Smooth muscle cell (in vitro differentiated cells): Measurements from ENCODE around the gene TADA1. TPM values are rescaled to one million over a fixed set of nuclear protein-coding genes. Genes with fewer than 3 reads are reported as not detected.
A peak's percentile ranks its signal among the peaks of the same experiment; 100 is the strongest.

Experiments
- DNase-seq: peaks from one replicate; lab custom pipeline; 2025; ENCODE audit not compliant: unreplicated experiment; lab: John Stamatoyannopoulos, UW
- H2AFZ ChIP-seq: fragments of 200-600 bp; sonication (generic); 2 replicates; pipeline ENCODE4 v1.6.0; 2016; ENCODE audit warnings: antibody characterized with exemption, low read depth, mild to moderate bottlenecking
- H3F3A ChIP-seq: fragments of 200-600 bp; sonication (generic); 2 replicates; pipeline ENCODE4 v1.6.0; 2017; ENCODE audit warnings: antibody characterized with exemption, low read depth
- H3K27ac ChIP-seq: fragments of 200-600 bp; sonication (generic); 2 replicates; pipeline ENCODE4 v1.5.1; 2016; ENCODE audit warnings: low read depth, mild to moderate bottlenecking
- H3K27me3 ChIP-seq: fragments of 200-600 bp; sonication (generic); 2 replicates; pipeline ENCODE4 v1.6.1; 2016; ENCODE audit warnings: low read depth, mild to moderate bottlenecking
- H3K36me3 ChIP-seq: fragments of 200-600 bp; sonication (generic); 2 replicates; pipeline ENCODE4 v1.5.1; 2016; ENCODE audit warnings: low read depth
- H3K4me1 ChIP-seq: fragments of 200-600 bp; sonication (generic); 2 replicates; pipeline ENCODE4 v1.5.1; 2016; ENCODE audit warnings: low read depth
- H3K4me2 ChIP-seq: fragments of 200-600 bp; sonication (generic); 2 replicates; pipeline ENCODE4 v1.6.0; 2016; ENCODE audit warnings: mild to moderate bottlenecking
- H3K4me3 ChIP-seq: fragments of 200-600 bp; sonication (generic); 2 replicates; pipeline ENCODE4 v1.5.1; 2016; ENCODE audit warnings: mild to moderate bottlenecking
- H3K79me2 ChIP-seq: fragments of 200-600 bp; sonication (generic); 2 replicates; pipeline ENCODE4 v1.6.0; 2016; ENCODE audit warnings: low read depth, mild to moderate bottlenecking
- H3K9ac ChIP-seq: fragments of 200-600 bp; sonication (generic); 2 replicates; pipeline ENCODE4 v1.6.0; 2016; ENCODE audit warnings: low read depth
- H3K9me3 ChIP-seq: fragments of 200-600 bp; sonication (generic); replicated peaks from 2 replicates; pipeline ENCODE4 v1.5.1; 2016; ENCODE audit warnings: low read depth
- H4K20me1 ChIP-seq: fragments of 200-600 bp; sonication (generic); 2 replicates; pipeline ENCODE4 v1.6.0; 2016; ENCODE audit warnings: low read depth
- WGBS: methylation state at CpG from one replicate; pipeline ENCODE4 v1.1.7; 2016; ENCODE audit warnings: low lambda C conversion rate; 5-methylcytosine and 5-hydroxymethylcytosine counted together
- polyA plus RNA-seq: library from polyadenylated mRNA; unstranded; fragments of >200 nt; fragmentation: Nextera tagmentation; extraction: Ambion mirVana; gene quantifications from 2 replicates; pipeline ENCODE4 v1.2.1, GENCODE V29; 2016
- total RNA-seq: library from RNA; depleted of rRNA; stranded (reverse); fragments of >200 nt; gene quantifications from 2 replicates; pipeline ENCODE4 v1.2.3, GENCODE V29; 2014
- TF ChIP-seq, protein P1 (sequence below): fragments of 200-600 bp; sonication (generic); IDR thresholded peaks from 2 replicates; pipeline ENCODE4 v1.5.1; 2017; ENCODE audit warnings: borderline replicate concordance, mild to moderate bottlenecking, antibody characterized with exemption; ENCODE audit not compliant: insufficient read depth, poor library complexity, severe bottlenecking

The TADA1 gene
- total and polyA plus RNA-seq, 2 experiments from 2014 or later = 12.2 to 16.3 TPM

DNA sequence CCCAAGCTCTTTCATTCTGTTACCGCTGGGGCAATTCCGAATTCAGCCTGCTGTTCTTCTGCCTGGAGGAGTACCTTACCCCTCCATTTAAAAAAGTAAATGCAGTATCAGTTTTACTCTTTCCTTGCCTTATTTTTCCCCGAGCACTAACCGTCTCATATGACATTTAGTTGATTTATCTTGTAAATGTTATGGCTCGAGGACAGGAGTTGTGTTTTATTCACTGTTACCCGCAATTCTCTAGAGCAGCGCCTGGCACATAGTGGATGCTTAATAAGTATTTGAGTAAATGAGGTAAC is 425 bp upstream of the TADA1 start:
- peaks cover 6% of the 10 kb centered on the region for H3K4me1 ChIP-seq
- WGBS = 14% methylated on average over 7 of the region's 7 CpGs
- H2AFZ ChIP-seq = peak overlapping the region; percentile 89
- peak overlapping the region; percentile 88 for H3K4me2 ChIP-seq
- H3K27me3 ChIP-seq = no peaks in the 10 kb centered on the region
- no peak for DNase-seq
- no peaks in the 10 kb centered on the region for H3K9me3 ChIP-seq
- peaks cover 31% of the 10 kb centered on the region for H3K79me2 ChIP-seq
- H3F3A ChIP-seq = no peaks in the 10 kb centered on the region
- peak overlapping the region; percentile 45 for H3K27ac ChIP-seq
- peak overlapping the region; percentile 17 for H3K9ac ChIP-seq
- no peaks in the 10 kb centered on the region for H3K36me3 ChIP-seq
- H3K4me3 ChIP-seq = peak overlapping the region; percentile 78
- TF ChIP-seq, protein P1, sequence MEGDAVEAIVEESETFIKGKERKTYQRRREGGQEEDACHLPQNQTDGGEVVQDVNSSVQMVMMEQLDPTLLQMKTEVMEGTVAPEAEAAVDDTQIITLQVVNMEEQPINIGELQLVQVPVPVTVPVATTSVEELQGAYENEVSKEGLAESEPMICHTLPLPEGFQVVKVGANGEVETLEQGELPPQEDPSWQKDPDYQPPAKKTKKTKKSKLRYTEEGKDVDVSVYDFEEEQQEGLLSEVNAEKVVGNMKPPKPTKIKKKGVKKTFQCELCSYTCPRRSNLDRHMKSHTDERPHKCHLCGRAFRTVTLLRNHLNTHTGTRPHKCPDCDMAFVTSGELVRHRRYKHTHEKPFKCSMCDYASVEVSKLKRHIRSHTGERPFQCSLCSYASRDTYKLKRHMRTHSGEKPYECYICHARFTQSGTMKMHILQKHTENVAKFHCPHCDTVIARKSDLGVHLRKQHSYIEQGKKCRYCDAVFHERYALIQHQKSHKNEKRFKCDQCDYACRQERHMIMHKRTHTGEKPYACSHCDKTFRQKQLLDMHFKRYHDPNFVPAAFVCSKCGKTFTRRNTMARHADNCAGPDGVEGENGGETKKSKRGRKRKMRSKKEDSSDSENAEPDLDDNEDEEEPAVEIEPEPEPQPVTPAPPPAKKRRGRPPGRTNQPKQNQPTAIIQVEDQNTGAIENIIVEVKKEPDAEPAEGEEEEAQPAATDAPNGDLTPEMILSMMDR = no peak
- peaks cover 20% of the 10 kb centered on the region for H4K20me1 ChIP-seq

DNA sequence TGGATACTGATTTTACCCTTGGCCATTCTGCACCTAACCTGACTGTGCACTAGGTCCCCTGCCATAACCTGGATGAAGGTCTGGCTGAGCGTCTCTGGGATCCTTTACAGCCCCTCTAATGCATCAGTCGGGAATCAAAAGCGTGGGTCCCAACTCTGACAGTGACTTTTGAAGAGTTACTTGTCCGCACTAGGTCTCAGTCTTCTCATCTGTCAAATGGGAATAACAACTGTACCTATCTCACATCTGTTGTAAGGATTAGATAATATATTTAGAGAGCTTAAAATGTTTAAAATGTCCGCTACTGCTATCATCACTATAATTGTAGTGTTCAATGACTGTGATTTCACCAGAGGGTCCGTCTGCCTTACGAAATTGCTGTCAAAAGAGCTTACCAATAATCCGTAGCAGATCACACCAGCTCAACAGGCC is 746 bp downstream of the TADA1 start:
- H4K20me1 ChIP-seq = peaks cover 32% of the 10 kb centered on the region
- WGBS = 33% methylated on average over 8 of the region's 8 CpGs
- H3K4me1 ChIP-seq = peaks cover 6% of the 10 kb centered on the region
- TF ChIP-seq, protein P1 = no peak
- H2AFZ ChIP-seq = peak overlapping the region; percentile 86
- H3K9ac ChIP-seq = peak overlapping the region; percentile 69
- no peaks in the 10 kb centered on the region for H3K9me3 ChIP-seq
- H3K27me3 ChIP-seq = no peaks in the 10 kb centered on the region
- no peaks in the 10 kb centered on the region for H3F3A ChIP-seq
- DNase-seq = no peak
- no peak overlapping the region for H3K27ac ChIP-seq
- H3K79me2 ChIP-seq = peaks cover 39% of the 10 kb centered on the region
- H3K4me2 ChIP-seq = peak overlapping the region; percentile 88
- peak overlapping the region; percentile 78 for H3K4me3 ChIP-seq
- no peaks in the 10 kb centered on the region for H3K36me3 ChIP-seq

DNA sequence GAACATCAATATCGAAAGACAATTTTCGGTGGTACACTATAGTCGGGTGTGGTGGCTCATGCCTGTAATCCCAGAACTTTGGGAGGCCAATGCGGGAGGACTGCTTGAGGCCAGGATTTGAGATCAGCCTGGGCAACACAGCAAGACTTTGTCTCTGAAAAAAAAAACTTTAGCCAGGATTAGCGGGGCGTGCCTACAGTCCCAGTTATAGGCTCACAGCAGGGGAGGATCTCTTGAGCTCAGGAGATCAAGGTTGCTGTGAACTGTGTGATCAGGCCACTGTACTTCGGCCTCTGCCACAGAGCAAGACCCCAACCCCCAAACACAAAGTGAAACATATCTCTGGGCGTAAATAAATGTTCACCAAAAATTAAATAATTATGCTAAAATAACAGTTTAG is 1.6 kb downstream of the TADA1 start:
- Histone ChIP-seq H3K4me2 (peak overlapping the region; percentile 88), H4K20me1 (peaks cover 40% of the 10 kb centered on the region), H3K4me1 (peaks cover 6% of the 10 kb centered on the region), H3K9ac (no peak overlapping the region), H3K27ac (no peak overlapping the region), H3K27me3 (no peaks in the 10 kb centered on the region), H3K4me3 (peak overlapping the region; percentile 78), H2AFZ (no peak overlapping the region), H3F3A (no peaks in the 10 kb centered on the region), H3K9me3 (no peaks in the 10 kb centered on the region), H3K79me2 (peaks cover 43% of the 10 kb centered on the region), H3K36me3 (no peaks in the 10 kb centered on the region)
- TF ChIP-seq, protein P1 = no peak
- WGBS = 96% methylated on average over 8 of the region's 8 CpGs
- DNase-seq = no peak

DNA sequence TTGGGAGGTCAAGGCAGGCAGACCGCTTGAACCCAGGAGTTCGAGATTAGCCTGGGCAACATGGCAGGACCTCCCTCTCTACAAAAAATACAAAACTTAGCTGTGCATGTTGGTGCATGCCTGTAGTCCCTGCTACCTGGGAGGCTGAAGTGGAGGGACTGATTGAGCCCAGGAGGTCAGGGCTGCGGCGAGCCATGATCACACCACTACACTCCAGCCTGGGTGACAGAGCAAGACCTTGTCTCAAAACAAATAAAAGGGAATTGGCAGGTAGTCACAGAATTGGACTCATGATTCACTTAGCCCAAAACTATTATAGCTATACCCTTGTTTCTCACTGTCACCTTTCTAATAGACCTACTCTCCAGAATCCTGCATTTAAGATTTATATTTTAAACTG is 5.5 kb downstream of the TADA1 start:
- DNase-seq = no peak
- TF ChIP-seq, protein P1 = no peak
- H4K20me1 ChIP-seq = peaks cover 49% of the 10 kb centered on the region
- no peak overlapping the region for H3K9ac ChIP-seq
- peaks cover 4% of the 10 kb centered on the region for H3K36me3 ChIP-seq
- H3K79me2 ChIP-seq = peaks cover 52% of the 10 kb centered on the region
- WGBS = 92% methylated on average over 4 of the region's 4 CpGs
- H3K9me3 ChIP-seq = no peaks in the 10 kb centered on the region
- H3K27me3 ChIP-seq = no peaks in the 10 kb centered on the region
- no peak overlapping the region for H3K4me2 ChIP-seq
- no peak overlapping the region for H3K4me3 ChIP-seq
- no peak overlapping the region for H2AFZ ChIP-seq
- H3F3A ChIP-seq = no peaks in the 10 kb centered on the region
- H3K4me1 ChIP-seq = peaks cover 6% of the 10 kb centered on the region
- H3K27ac ChIP-seq = no peak overlapping the region
